ENCODE results near the gene KRTAP10-3.
"Not testable (repeated sequence)": the region's sequence is repeated elsewhere in the genome, so short reads cannot be mapped to it uniquely, and the experiment has no call there.

KRTAP10-3 gene

DNA sequence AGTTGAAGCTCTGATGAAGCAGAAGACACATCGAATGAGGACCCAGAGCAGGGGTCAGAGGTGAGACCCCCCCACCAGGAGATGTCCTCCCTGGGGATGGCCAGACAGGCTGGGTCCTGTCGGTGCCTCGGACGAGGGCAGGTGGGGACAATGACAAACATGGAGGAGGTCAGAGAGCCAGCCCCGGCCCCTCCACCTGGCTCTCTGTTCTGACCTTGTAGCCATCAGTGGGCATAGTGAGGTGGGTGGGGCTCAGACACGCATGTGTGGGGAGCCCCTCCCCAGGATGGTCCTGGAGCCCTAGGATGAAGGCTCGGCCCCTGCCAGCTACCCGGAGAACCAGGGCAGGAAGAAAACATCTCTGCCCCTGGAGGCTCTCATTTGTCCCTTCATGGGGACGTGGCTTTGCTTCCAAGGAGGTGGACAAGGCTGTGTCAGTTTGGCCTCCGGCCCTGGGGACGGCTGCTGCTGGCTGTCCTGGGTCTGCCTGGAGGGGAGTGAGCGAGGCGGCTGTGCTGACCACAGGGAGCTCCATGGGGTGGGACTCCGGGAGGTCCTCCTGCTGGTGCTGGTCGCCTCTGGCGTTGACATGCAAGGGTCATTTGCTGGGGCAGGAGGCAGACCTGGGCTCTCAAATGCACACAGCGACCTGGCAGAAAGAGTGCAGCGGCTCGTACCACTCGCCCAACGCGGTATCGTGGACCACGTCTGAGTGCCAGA, 31.2 kb upstream of the KRTAP10-3 start:
- DNase-seq = no peak

DNA sequence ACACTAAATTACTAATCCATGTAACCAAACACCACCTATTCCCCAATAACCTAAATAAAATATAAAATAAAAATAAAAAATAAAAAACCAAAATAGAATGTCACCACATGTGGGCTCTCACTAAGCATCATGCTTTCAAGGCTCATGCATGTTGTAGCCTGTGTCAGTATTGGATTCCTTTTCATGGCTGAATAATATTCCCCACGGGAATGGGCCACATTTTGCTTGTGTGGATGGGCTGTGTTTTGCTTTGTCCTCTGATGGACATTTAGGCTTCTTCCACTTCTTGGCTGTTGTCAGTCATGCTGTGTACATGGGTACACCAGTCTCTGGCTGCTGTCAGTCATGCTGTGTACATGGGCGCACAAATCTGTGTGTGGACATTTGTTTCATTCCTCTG, 30.5 kb upstream of the KRTAP10-3 start:
- DNase-seq = no peak

DNA sequence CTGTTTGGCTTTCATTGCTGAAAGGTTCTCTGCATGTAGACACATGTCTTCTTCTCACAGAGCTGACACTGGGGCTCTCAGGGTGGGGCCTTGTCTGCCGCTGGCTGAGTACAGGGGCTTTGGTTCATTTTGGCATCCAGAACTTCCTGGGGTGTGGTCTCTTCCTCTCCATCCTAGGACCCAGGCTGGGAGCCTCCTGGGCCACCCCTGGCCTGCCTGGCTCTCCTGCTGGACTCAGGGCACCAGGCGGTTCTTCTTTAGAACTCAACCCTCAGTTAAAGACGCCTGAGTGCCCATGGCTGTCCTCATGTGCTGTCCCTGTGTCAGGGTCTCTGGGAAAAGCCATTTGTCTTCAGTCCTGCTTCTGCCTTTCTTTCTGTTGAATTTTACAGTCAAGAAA, 27.3 kb upstream of the KRTAP10-3 start:
- no peak for DNase-seq

DNA sequence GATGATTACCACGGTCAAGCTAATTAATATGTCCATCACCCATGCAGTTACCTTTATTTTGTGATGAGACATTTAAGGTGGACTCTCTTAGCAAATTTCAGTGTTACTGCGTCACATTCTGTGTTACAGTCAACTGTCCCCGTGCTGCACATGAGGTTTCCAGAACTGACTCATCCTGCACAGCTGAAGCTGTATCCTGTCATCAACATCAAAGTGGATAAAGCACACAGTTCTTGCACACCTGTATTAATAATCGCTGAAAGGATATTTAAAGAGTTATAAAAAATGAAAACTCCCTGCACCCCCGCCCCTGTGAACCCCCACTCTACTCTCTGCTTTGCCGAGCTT, 25.2 kb upstream of the KRTAP10-3 start:
- peak; percentile 41 for DNase-seq

DNA sequence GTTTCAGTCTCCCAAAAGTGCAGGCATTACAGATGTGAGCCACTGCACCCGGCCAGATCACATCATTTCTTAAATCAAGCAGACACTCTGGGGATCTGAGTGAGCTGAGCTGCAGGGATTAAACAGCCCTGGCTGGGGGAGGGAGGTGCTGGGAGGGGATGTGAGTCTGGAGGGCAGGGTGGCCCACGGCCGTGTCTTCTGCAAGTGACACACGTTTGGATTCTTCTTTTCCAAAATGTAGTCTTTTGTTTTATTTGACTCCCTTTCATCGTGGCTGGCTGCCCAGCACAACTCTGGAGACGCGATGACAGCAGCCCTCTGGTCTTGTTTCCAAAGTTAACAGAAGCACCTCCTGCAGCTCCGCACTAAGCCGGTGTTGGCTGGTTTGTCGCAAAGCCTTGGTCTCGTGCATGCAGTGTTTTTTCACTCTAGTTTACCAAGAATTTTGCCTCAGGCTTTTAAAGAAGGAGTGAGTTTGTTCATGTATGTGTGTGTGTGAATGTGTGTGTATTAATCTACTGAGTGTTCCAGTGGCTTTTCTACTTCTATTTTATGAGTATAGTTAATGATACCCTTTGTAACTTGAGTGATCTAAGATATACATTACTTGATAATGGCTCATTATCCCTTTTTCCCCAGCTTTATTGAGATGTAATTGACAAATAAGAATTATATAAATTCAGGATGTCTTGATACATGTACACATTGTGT, 24.6 kb upstream of the KRTAP10-3 start:
- DNase-seq = no peak

DNA sequence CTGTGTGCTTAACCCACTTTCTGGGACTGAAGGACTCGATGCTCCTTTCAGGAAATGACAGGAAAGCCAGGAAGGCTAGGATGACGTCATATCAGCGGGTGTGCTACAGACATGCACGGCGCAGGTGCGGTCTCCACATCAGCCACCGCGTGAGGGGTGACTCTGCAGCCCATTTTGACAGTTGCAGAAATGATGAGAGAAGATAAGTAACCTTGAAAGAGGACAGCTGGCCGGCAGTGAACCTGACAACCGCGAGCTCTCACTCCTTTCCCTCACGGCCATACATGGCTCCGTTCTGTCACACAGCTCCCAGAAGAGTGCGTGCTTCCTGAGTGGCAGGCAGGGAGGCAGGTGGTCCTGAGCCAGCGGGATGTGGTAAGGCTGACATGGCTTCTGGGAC, 23.5 kb upstream of the KRTAP10-3 start:
- no peak for DNase-seq

DNA sequence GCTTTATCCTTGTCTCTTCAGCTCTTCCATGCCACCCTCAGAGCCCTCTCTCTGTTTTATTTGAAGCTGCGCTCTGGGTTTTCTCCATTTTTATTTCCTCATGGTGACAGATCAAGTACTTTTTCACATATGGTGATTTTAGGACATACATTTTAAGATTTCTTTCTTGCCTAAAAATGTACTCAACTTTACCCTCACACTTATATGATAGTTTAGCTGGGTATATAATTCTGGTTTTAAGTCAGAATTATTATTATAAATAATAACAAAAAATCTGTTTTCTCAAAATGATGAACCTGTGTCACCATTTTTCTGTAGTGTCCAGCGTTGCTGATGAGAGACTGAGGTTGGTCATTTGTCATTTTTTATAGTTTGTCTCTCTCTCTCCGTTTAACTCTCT, 22.6 kb upstream of the KRTAP10-3 start:
- no peak for DNase-seq

DNA sequence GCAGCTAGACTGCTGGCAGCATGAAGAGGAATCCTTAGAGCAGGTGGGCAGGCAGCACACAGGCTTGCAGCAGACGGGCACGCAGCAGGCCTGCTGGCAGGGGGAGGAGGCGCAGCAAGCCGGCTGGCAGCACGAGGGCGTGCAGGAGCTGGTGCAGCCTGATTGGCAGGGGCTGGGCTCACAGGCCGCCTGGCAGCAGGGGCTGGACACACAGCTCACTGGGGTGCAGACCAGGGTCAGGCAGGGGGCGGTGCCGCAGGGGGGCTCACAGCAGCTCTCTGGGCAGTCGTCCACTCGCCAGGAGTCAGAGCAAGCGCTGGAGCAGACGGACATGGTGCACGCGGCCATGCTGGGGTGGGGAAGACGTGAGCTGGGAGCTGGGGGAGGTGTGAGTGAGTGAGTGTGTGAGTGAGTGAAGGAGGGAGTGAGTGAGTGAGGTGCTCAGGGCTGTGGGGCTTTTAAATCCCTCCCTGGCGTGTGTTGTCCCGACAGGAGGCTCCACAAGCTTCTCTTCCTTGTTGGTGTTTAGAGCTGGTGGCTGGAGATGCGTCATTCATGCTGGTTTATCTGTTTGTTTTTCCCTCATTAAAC, 21.7 kb upstream of the KRTAP10-3 start, which contains the start of gene KRTAP10-5:
KRTAP10-5 (minus strand) TSS at position 374 of the 591 bp plus-strand sequence; CDS start at position 348, 26 bp downstream.
- not testable (repeated sequence) for DNase-seq

DNA sequence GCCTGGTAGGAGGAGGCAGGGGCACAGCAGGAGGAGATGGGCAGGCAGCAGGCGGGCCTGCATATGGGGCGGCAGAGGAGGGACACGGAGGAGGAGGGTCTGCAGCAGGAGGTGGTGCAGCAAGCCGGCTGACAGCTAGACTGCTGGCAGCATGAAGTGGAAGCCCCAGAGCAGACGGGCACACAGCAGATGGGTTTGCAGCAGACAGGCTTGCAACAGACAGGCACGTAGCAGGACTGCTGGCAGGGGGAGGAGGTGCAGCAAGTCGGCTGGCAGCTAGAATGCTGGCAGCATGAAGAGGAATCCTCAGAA, 21.2 kb upstream of the KRTAP10-3 start:
- DNase-seq = no peak

DNA sequence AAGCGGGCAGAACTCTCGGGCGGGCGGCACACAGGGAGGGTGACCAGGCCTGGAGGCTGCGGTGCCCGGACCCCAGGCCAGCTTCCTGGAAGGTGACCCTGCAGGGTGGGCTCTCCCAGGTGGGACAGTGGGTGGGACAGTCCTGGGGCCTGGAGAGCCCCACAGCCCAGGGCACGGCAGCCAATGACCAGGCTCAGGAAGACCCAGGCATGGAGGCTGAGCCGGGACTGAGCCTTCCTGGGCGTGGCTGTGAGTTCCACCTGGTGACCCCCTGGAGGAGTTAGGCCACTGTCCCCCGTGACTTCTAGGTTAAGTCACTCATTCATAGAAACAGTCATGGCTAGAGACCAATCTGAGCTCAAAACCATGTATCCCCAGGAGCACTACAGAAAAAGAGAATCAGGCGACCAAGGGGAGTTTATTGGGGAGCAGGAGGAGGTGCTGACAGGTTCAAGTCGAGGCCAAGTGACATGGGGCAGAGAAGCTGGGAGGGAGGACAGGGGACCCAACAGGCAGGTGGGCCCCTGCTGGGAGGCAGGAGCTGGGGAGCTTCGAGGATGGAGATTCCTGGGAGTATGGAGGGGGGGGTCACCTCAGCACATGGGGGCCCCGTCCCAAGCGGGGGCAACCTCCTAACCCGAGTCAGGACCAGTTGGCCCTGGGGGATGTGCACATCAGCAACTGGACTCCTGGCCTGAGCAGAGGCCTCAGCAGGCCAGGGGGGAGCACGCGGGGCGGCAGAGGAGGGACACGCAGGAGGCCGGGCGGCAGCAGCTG, 20.6 kb upstream of the KRTAP10-3 start:
- no peak for DNase-seq

DNA sequence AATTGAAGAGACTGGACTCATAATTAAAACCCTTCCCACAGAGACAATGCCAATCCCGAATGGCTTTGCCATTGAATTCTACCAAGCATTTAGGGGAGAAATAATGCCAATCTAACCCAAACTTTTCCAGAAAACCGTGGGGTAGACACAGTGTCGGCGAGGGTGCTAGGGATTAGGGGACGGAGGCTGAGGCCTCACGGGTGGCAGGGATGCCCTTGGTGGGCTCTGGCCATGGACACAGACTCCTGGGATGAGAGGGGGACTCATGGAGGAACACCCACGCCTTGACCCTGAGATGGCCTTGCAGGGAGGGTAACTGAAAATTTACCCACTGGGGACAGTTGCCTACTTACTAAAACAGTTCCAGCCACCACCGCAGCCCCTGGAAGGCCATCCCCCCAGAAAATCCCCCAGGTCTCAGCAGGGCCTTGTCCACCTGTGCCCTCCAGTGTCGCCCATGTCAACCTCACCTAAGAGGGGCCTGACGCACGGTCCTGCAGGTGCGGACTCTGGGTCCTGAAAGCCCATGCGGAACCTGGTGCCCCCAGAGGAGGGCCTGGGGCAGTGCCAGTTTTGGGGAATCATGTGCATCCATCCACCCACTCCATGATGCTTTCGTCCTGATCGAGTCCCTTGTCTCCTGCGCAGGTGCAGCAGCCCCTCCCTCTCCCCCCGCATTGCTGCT, 19.9 kb upstream of the KRTAP10-3 start:
- no peak for DNase-seq

DNA sequence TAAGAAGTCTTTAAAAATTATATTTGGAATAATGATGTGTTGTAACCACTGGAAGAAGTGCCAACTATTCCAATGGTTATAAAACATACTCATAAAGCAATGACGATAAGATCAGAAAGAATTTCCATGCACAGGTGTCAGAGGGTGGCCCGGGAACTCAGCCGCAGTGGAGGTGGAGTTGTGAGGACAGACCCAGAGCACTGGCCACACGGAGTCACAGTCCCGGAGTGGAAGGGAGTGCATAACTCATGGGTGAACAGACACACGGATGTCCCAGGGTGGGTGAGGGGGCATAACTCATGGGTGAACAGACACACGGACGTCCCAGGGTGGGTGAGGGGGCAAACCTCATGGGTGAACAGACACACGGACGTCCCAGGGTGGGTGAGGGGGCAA, 17.4 kb upstream of the KRTAP10-3 start:
- no peak for DNase-seq

DNA sequence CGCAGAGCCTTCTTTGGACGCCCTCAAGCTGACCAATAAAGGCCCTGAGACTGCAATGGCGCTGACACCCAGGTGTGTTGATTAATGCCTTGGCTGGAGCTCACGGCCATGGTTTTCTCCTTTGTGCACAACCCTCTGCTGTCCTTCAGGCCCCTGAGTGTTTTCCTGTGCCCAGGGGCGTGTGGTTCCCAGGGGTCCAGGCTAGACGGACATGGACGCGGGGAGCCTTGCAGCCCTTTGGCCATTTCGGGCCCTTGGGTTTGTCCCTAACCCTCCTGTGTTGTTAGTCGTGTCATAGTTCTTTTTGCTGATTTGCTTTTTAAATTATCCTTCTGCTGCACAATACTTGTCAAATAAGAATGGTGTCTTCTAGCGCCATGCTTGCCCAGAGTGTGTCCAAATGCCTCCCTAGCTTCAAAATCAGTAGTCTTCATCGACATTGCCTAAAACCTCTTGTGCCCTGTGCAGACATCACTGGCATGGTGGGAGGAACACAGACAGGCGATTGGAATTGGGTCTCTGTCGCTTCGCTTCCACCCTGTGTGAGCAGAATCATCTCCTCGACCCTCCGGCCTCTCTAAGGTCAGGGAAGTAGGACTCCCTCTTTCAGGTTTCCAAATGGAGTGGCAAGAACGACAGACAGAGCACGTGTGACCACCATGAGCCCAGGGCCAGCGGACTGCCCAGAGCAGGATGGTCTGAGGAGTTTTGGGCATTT, 16.9 kb upstream of the KRTAP10-3 start:
- DNase-seq = no peak

DNA sequence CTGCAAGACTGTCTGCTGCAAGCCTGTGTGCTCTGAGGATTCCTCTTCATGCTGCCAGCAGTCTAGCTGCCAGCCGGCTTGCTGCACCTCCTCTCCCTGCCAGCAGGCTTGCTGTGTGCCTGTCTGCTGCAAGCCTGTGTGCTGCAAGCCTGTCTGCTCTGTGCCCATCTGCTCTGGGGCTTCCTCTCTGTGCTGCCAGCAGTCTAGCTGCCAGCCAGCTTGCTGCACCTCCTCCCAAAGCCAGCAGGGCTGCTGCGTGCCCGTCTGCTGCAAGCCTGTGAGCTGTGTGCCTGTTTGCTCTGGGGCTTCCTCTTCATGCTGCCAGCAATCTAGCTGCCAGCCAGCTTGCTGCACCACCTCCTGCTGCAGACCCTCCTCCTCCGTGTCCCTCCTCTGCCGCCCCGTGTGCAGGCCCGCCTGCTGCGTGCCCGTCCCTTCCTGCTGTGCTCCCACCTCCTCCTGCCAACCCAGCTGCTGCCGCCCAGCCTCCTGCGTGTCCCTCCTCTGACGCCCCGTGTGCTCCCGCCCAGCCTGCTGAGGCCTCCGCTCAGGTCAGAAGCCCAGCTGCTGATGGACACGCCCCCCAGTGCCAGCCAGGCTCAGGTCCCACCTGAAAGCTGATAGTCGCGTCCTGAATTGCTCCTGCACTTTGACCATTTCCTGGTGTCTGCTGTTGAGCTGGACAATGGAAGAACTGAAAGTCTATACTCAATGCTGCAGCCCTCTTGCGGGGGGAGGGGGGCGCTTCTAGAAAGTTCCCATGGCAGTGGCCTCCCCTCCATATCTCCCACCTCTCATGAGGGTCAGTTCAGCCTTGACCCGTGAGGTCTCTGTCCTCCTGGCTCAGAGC, 16.1 kb upstream of the KRTAP10-3 start:
- DNase-seq = no peak

DNA sequence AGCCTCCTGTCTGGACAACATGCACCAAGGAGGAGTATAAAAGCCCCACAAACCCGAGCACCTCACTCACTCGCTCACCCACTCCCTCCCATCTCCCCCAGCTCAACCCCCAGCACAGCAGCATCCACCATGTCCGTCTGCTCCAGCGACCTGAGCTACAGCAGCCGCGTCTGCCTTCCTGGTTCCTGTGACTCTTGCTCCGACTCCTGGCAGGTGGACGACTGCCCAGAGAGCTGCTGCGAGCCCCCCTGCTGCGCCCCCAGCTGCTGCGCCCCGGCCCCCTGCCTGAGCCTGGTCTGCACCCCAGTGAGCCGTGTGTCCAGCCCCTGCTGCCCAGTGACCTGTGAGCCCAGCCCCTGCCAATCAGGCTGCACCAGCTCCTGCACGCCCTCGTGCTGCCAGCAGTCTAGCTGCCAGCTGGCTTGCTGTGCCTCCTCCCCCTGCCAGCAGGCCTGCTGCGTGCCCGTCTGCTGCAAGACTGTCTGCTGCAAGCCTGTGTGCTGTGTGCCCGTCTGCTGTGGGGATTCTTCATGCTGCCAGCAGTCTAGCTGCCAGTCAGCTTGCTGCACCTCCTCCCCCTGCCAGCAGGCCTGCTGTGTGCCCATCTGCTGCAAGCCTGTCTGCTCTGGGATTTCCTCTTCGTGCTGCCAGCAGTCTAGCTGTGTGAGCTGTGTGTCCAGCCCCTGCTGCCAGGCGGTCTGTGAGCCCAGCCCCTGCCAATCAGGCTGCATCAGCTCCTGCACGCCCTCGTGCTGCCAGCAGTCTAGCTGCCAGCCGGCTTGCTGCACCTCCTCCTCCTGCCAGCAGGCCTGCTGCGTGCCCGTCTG, 15.2 kb upstream of the KRTAP10-3 start, which contains the start of gene KRTAP10-4:
KRTAP10-4 (plus strand) TSS at position 100 of the 827 bp plus-strand sequence; CDS start at position 130, 30 bp downstream.
- not testable (repeated sequence) for DNase-seq

DNA sequence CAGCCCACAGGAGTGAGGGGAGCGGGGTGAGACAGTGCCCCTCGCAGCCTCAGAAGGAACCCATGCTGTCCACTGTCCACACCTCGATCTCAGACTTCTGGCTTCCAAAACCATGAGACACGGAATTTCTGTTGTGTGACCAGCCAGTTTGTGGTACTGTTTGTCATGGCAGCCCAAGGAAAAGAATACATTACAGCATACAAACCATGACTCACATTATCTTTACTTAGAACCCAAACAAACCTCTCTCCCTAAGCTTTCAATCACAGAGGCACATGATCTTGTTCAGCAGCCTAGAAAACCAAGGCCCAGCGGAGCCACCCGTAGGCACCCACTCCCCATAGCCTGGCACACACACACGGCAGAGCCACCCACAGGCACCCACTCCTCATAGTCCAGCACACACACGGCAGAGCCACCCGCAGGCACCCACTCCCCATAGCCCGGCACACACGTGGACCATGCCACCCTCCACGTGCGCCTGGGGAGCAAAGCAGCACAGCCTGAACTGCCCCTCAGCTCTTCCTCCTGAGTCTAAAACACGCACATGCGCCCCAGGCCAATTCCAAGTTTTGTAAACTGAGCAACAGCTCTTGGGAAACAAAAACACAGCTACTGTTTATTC, 14.5 kb upstream of the KRTAP10-3 start:
- DNase-seq = no peak

DNA sequence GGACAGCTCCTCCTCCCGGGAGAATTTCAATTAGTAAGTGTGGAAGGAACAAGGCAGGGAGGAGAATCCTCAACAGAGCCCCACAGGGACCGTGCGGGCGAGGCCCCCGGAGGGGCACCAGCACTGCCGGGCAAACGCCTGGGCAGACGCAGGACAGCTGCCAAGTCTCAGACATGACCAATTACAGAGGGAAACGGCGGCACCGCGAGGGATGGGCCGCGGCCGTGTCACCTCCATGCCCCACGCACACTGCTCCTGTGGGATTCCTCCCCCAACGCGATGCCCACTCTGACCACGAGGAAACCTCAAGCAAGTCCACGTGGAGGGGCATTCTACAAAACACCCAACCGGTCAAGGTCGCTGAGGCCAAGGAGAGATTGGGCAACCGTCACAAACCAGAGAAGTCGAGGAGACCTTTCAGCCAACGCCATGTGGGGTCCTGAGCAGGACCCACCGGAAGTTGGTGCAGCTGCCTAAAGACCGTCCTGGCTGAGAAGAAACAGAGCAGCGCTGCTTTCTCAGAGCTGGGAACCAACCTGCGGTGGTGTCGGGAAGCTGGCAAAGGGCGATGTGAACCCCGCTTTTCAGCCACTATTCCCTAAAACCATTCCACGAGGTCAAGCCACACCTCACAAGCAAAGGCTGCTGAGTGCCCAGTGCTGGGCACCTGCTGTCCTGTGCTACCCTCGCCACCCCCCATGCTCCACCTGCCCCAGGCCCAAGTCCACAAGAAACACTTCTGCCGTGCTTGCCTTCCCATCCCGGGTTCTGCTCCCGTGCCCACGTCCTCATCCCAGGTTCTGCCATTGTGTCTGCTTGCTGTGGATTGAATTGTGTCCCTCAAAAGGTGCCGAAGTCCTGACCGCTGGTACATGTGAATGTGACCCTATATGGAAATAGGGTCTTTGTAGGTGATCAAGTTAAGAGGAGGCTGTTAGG, 13.5 kb upstream of the KRTAP10-3 start:
- DNase-seq = no peak

DNA sequence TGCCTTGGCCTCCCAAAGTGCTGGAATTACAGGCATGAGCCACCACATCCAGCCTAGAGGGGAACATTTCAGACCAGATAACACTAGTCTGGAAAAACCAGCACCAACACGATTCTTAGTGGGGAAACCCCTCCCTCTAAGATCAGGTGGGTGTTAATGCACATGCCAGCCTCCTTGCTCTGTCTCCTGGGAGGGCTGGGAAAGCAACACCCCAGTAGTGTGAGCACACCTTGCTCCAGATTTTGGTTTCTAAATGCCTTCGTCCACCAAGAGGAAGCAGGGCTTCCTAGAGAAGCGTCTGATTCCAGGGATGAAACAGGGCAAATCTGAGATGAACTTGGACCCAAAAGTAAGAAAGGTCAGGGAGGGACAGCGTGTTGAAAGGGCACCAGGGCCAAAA, 12.7 kb upstream of the KRTAP10-3 start:
- DNase-seq = no peak
